Stromal cell of bone marrow (primary cell): ENCODE results near the gene AHDC1.
A peak's percentile ranks its signal among the peaks of the same experiment; 100 is the strongest.

Source experiments
- DNase-seq: peaks from one replicate; pipeline ENCODE4 v3.0.0-alpha.2; 2012; ENCODE audit warnings: low read depth

Gene AHDC1

DNA sequence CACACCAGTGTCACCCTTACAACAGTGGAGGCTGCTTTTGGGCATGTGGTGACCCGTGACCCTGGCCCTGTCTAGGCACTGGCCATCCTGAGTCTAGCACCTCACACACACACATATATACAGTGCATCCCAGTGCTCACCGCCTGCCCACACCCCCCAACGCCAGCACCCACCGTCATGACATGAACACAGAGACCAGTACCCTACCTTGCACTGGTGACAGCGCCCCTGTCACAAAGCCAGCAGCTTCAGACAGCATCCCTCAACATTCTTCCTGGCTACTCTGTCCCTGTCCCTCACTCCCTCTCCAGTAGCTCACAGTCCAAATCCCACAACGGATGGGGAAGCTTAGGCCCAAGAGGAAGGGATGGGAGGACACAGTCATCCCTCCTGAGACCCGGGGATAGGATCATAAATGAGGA, 27.1 kb downstream of the AHDC1 start:
- no peak for DNase-seq

DNA sequence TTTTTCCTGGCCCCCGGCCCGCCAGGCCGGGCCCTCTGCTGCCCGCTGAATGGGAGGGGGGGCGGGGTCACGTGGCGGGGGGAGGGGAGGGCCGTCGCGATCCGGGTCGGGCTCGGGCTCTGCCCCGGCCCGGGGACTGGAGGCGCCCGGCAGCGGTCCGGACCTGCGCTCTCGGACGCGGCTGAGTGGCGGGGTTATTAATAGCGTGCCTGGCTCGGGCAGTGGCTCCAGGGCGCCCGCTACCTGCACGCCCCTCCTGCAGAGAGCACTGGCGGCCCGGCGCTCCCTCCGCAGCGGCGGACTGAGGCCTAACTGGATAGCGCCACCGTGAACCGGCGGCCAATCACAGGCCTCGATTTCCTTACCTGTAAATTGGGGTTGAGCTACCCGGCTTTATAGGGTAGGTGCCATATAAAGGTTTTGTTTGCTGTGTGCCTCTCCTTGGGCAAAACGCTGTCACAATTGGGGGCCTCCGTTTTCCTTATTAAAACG, 28.1 kb downstream of the AHDC1 start:
- DNase-seq, result no peak

DNA sequence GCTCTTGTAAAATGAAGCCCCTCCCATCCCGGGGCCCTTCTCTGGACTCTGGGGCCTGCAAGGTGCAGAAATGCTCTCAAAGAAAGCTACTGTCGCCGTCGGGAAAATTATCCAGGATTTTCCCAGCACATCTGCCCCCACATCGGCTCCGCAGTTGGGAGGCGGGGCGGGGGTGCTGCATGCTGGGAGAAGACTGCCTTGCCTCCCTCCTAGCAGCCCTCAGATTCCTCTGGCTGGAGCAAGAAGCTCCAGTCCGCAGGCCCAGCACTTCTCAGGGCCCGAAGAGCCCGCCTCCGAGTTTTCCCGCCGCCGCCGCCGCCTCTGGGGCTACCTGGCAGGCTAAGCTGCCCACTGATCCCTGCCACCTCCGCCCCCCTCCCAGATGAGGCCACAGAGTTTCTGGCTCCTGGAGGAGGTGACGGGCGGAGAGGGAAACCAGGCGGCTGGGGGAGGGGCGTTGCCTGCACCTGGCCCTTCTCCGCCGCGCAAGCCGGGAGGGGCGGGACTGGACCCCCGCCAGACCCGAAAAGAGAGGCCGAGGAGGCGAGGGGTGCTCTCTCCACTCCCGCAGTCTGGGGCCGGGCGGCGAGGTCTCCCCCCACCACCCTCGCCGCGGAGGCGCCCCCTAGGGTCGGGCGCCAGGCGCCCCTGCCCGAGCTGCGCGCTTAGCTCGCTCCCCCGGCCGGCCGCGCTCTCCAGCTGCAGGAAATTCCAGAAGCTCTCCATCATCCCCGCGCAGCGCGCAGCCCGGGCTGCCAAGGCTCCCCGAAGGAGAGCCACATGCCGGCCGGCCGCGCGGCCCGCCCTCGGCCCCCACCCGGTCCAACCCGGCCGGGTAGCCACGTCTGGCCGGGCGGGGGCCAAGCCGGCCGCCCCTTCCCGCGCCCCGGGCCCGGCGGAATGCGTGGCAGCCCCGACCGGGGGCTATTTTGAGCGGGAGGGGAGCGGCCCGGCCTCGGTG, 28.8 kb downstream of the AHDC1 start:
- peak; percentile 73 for DNase-seq

DNA sequence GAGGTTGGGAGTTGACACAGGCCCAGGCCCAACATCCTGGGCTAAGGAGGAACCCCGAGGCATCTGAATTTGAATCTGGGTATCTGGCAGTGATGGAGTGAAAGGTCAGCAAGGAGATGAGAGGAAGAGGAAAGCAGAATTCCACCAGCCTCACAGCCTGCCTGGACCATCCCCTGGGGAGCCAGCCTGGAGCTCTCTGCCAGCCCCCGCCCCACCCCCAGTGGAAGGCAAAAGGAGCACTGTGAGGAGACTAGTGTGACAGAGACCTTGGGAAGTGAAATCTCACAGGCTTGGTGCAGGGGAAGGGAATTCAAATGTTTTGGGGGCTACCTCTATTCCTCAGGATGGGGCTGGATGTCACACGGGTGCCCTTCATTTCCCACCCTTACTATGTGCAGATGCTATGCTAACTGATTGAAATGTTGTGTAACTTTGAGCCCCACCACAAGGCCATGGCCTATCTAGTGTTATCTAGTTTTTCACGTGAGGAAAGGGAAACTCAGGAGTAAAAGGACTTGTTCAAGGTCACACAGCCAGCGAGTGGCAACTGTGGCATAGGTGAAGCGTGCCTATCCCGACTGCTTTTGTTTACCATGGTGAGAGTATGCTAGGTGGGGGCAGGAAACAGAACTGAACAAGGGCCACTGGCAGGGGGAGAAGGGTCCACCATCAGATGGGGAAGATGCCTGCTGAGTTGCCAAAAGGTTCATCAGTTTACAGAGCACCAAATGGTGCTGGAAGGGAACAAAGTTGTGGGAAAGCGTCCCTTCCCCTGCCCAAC, 29.8 kb downstream of the AHDC1 start:
- DNase-seq, result no peak

DNA sequence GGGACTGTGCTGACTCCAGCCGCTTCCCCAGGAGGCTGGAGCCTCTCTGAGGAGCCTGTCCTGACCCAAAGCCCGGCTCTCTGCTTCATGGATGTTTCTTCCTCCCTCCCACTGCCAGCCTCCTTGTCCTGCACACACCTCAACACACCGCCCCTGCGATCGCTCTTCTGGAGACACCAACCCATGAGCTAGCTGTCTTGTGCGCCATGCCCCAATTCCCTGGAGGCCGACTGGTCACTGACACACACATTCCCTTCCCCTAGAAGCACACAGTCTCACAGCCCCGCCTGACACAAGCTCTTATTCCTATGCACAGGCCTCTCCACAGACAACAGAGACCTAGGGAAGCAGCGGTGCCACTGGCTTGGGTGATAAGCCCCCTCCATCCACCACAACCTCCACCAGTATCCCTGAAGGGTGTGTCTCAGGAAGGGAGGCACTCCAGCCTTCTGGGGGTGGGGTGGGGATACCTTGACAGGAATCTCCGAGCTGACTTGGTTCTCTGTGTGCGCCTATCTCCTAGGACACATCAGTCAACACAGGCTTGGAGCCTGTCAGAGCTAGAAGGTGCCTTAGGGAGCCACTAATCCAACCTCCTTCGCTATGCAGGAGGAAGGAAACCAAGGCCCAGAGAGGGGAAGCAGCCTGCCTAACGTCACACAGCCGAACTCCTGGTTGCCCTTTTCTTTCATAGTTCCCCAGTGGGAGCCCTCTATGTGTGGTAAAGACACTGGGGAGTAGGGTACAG, 31.1 kb downstream of the AHDC1 start:
- DNase-seq, result no peak

DNA sequence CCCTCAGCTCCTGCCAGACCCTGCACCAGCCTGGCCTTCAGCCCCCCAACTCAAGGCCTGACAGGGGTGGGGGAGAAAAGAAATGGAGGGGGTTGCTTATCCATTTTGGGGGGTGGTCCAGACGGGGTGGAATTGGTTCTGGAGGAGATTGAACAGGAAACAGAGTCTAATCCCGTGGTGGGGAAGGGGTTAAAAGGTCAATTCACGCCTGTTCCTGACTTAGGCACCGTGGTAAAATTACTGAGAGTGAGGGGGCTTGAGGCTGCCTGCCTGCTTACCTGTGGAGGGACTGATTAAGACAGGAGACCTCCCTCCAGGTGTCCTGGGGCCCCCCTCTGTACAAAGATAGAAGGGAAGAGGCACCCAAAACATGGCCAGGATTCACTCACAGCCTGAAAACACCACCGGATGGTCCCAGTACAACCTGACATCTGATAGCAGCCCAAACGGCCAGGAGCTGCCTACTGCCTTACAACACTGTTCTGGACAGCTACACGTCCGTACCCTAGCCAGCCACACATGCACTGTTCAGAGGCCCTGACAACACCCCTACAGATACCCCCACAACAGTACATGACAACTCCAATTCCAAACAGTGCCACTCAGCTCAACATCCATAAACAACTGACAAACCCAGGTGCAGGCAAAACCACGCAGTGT, 31.8 kb downstream of the AHDC1 start:
- DNase-seq, result no peak

DNA sequence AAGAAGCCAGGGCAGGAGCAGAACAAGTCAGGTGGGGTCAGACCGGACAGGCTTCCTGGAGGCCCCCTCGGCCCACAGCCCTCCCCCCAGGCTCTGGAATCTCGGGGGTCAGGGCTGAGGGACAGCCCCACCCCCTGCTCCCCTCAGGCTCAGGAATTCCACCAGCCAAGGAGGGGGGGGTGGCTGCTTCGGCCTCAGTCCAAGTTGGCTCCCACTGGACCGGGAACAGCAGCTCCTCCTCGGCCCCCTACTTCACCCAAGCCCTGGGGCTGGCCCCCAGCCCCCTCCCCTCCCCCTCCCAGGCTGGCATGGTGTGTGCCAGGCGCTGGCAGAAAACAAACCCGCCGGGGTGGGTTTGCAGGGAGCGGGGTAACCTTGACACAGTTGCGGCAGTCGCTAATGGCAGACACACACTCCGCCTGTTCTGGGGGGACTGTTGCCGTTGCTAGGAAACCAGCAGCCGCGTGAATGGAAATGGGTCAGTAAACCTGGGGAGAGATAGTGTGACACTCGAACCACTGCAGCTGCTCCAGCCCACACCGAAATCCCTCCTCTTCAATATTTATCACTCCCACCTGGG, 32.4 kb downstream of the AHDC1 start:
- no peak for DNase-seq

DNA sequence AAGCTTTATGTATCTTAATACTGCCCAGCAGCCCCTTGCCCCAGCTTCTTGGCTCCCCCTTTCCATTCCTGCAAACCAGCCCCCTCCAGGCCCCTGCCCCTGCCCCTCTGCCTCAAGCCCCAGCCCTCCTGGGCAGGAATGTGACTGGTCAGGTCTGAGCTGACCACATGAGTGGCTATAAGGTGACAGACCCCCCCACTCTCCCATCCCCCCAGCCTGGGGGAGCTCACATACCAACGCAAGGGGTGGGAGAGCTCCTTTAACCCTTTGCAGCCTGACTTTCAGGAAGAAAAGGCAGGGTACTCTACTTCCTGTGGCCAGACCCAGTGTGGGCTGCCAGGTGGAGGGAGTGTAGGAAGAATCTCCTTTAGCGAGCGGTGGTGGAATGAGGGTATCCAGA, 33.2 kb downstream of the AHDC1 start:
- DNase-seq, result no peak

DNA sequence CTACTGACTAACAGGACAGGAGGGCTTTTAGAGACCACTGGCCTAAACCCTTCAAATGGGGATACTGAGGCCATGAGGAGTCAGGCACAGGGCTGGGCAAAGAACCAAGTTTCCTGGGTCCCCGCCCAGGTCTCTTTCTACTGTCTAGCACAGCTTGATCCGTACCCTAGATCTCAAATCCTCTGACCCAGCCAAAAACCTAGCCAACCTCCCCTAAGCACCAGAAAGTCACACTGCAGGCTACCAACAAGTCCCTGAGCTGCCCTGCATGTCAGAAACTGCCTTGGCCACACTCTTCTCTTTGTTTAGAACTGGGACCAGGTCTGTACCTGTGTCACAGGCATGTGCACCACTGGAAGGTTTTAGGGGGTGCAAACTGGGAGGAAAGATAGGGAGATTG, 33.6 kb downstream of the AHDC1 start:
- DNase-seq, result no peak

DNA sequence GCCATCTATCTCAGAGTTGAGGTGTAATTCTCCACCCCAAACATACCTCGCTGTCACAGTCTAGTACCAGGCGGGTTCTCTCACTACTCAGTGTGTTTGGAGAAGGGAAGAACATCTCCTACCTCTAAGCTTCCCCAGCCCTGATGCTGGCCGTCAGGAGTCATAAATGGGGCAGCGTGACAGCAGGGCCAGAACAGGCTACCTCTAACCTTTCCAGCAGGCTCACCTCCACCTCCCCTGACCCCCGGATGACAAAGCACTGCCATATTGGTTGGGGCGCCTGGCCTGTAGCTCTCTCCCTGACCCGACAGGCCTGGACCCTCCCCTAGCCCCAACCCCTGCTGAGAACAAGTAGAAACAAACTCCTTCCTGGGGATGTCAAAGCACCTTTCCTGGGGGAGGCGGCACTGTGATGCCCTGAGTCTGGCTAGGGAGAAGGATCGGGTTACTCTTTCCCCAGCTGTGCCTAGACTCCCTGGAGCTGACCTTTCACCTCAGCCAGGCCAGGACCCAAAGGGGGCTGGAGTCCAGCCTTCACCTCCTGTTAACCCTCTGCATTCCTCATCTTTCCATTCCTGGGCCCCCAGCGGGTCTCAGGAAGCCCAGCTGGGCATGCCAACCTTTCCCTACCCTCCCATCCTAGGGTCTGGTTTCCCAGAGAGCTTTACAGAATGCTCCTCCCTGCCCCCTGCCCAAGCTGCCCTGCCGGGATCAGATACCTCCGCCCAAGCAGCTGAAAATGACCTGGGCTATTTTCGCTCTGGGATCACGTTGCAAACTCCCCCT, 34.2 kb downstream of the AHDC1 start:
- DNase-seq, result no peak

DNA sequence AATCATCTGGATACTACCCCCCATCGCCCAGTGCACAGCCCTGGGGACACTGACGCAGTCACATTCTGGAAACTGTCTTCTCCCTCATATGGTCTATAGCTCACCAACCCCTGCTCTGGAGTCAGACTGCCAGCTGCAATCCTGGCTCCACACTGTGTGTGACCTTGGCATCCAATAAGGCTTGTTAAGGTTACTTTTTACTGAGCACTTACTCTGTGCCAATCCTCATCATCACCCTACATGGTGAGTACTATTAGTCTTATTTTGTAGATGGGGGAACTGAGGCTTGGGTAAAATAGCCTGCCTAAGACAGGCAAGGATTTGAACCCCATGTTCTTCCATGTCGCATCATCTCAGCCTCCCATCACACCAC, 34.9 kb downstream of the AHDC1 start:
- DNase-seq, result no peak

DNA sequence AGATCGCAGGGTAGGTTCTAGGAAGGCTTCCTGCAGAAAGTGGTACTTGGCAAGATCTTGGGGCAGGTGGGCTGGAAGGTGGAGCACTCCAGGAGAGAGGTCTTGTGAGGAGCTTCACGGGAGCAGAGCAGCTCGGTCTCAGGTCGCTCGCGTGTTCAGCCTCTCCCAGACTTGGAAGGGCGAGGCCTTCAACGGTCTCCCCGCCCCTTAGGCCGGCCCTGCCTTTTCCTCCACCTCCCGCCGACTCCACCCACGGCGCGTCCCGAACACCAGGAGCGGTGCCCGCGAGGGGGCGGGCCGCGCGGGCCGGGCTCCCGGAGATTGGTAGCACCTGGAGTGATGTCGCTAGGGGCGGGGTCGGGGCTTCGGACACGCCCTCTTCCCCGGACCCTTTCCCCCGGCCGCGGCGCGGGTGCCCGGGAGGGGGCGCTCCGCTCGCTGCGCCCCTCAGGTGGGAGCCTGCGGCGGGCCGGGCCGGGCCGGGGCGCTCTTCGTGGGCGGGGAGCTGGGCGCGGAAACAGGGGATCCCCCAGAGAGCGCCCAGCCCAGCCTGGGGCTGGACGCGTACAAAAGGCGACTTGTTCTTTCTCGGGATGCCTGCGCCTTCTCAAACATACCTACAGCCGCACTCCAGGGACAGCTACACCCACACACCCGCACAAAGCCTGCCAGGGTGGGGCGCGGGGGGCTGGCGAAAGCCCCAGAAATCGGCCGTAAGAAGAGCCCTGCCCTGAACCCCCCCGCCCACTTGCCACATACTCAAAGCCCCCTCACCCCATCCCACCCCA, 35.5 kb downstream of the AHDC1 start:
- peak; percentile 74 for DNase-seq

DNA sequence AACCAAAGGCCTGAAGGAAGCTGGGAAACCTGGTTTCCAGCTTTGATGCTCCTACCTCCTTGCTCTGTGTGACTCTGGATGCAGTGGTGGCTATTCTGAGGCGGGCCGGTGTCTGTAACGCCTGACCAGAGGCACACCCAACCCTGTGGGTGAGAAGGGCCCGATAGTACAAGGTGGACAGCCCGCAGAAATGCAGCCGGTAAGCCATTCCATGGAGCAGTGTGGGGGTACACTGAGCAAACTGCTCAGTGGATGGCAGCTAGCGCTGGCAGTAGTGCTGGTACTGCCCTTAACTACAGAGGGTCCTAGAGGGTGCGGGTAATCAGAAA, 36.0 kb downstream of the AHDC1 start:
- DNase-seq, result no peak

DNA sequence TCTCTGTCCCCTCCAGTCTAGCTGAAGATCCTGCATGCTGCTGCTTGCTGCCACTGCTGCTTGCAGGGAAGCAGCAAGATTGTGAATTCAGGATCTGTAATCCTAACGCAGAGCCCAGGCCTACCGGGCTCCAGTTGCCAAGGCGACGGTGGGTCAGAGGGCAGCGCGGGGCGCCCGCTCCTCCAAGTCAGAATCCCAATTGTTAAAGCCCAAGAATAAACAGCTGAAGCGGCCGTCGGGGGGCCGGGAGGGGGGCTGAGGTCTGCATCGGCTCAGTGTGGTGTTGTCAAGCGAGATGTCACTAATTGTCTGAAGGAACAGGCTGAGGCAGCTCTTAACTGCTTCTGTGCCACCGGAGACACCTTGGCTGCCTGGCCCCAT, 36.8 kb downstream of the AHDC1 start:
- DNase-seq, result no peak

DNA sequence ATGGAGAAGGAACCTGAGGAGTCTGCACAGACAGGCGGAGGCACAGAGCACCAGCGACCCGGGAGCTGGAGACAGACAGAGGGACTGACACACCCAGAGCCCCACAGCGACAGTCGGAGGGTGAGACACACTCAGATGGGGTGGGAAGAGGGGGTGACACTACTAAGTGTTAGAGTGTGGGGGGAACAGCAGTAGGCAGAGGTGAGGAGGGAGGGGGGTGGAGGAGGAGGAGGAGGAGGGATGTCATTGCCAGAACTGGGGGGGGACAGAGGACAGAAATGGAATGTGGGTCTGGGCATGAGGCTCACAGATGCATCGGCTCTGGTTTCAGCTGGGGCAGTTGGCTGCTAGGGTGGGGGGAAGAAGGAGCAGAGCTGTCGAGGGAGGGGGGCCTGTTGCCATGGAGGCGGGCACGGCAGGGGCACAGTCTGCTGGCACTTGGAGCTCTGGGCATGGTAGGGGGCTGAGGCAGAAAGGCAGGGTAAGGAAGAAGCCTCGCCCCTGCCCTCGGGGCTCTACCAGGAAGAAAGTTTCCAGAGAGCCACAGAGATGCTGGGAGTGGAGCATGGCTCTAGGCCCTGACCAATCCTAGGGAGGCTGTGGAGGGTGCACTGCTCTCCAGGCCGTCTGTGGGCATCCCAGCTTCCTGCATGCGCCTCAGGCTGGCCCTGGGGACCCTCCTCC, 37.3 kb downstream of the AHDC1 start:
- no peak for DNase-seq

DNA sequence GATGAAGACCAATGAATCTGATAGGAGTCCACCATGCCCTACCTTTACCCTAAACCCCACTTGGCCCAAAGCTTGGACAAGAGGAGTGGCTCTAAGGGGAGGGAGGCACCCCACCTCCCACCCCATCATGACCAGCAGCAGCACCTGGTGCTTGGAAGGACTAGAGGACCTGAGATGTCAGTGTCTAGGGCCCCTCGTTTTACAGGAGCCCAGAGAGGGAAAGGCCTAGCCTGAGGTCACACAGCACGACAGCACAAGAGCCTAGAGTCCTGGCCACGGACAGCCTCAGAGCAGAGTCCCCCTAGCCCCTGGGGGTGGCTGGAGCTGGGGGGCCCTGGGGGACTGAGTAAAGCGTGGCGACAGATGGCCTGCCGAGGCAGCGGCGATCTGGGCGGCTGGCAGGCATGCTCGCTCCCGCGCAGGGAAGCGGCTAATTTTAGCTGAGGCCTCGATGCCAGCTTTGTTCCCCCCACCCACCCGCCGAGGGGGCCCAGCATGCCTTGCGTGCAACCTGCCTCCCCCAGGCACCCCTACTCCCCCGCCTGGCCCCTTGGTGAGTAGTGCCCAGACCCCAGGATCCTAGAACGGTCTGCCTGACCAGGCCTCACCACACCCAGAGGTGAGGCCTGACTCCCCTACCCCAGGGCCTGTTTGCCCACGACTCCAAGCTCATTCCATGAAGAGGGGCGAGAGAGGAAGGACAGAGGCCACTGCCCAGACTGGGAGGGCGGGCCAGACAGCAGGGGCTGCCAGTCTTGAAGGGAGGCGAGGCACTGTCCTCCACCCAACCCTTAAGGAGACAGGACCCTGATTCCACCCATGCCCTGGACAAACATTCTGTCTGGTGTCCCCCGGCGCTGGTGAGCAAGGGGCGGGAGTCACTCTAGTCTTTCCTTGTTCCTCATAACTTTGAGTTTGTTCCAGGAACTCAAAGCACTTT, 39.0 kb downstream of the AHDC1 start:
- DNase-seq, result no peak

DNA sequence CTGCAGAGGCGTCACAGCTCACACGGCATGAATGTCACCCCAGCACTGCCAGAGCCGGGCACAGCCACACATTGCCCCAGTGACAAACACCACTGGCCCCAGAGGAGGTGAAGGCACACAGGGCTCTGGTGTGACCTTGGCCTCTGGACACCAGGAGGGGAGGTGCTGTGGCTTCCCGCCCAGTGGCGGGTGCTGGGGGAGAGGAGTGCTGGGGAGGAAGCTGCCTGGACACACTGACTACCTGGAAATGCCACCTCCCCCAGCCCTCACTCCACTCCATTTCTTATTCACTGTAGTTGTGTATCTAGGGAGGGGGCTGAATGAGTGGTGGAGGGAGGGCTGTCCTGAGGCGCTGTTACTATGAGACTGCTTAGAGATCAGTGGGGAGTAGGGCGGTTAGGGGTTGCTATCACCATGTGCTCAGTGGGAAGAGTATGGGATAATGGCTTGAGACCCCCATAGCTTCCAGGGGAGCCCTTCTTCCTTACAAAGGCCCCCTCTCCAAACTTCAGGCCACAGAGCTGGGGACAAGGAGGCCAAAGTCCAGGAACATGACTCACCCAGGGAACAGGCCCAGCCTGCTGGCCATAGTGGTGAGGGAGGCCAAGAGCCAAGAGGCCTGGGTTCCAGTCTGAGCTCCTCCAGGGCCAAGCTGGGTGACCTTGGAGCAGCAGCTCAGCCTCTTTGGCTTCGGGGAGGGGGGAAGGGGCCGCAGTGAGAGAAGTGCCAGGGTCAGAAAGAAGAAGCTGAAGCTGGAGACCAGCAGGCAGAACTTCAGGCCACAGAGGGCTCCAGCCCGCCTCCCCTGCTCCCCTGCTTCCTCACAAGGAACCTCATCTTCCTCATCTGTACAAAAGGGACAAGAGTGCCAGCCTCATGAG, 40.1 kb downstream of the AHDC1 start:
- DNase-seq, result no peak

DNA sequence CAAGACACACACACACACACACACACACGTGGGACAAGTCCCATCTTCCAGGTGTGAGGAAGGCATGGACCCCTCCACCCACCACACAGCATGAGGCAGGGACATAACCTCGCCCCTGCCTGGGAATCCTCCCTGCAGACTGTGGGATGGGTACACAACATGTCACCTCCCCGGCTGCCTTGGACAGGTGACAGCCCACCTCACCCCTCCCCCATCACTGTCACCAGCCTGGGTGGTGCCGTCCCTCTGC, 40.7 kb downstream of the AHDC1 start:
- no peak for DNase-seq
